ENCODE measurements around the gene SLC10A7.

DNA sequence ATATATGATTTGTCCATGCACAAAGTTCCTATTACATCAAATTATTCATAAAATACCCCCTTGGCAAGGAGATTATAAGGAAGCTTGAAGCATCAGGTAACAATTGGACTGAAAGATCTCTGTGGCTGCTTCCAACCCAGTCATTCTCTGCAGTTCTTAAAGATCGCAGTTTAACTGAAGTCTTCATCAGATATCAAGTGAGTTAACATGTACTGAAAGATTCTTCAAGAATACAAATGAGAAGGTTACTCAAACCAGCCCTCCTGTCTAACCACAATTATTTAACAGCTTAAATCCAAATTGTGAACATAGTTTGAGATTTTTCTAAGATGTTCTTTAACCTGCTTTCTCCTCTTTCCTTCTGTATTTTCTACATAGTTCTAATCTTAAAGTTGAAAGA lies 56.1 kb downstream of the SLC10A7 start:
- TF ChIP-seq MXI1 (IDR thresholded peaks at IDR 0.05; ENCODE audit: borderline replicate concordance, low read depth, low read length) (no peak), BHLHE40 (IDR thresholded peaks at IDR 0.05; ENCODE audit: low read depth, low read length) (no peak)
- TF ChIP-seq, protein P1, sequence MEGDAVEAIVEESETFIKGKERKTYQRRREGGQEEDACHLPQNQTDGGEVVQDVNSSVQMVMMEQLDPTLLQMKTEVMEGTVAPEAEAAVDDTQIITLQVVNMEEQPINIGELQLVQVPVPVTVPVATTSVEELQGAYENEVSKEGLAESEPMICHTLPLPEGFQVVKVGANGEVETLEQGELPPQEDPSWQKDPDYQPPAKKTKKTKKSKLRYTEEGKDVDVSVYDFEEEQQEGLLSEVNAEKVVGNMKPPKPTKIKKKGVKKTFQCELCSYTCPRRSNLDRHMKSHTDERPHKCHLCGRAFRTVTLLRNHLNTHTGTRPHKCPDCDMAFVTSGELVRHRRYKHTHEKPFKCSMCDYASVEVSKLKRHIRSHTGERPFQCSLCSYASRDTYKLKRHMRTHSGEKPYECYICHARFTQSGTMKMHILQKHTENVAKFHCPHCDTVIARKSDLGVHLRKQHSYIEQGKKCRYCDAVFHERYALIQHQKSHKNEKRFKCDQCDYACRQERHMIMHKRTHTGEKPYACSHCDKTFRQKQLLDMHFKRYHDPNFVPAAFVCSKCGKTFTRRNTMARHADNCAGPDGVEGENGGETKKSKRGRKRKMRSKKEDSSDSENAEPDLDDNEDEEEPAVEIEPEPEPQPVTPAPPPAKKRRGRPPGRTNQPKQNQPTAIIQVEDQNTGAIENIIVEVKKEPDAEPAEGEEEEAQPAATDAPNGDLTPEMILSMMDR (conservative IDR thresholded peaks at IDR 0.05; ENCODE audit: low read depth, low read length), result no peak
